NB4 (cell line): ENCODE measurements around the gene CHCHD5.

ENCODE experiments used
- TF ChIP-seq, protein P1 (sequence below): IDR thresholded peaks from 2 replicates; pipeline ENCODE4 v1.6.1; 2011; ENCODE audit warnings: low read depth, low read length
- TF ChIP-seq, protein P2 (sequence below): IDR thresholded peaks from one replicate; pipeline ENCODE4 v1.5.1; 2012; ENCODE audit warnings: low read depth, low read length

DNA sequence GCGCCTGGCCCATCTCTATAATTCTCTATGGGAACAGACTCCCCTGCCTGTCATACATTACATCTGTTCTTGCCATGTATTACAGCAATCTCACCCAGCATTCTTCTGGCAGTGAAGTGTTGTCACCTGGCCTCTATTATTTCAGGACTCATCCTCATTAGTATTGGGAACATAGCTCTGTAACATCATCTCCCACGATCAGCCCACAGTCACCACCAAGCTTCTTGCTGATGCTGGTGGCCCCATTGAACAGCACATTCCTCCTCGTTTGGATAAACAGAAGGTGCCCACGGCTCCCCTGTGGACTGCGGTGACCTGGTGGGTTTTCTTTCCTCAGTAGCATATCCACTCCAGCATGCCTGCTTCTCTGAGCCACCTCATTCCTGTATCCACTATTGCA, 21.5 kb downstream of the CHCHD5 start:
- TF ChIP-seq, protein P1, sequence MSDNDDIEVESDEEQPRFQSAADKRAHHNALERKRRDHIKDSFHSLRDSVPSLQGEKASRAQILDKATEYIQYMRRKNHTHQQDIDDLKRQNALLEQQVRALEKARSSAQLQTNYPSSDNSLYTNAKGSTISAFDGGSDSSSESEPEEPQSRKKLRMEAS, result no peak
- TF ChIP-seq, protein P2, sequence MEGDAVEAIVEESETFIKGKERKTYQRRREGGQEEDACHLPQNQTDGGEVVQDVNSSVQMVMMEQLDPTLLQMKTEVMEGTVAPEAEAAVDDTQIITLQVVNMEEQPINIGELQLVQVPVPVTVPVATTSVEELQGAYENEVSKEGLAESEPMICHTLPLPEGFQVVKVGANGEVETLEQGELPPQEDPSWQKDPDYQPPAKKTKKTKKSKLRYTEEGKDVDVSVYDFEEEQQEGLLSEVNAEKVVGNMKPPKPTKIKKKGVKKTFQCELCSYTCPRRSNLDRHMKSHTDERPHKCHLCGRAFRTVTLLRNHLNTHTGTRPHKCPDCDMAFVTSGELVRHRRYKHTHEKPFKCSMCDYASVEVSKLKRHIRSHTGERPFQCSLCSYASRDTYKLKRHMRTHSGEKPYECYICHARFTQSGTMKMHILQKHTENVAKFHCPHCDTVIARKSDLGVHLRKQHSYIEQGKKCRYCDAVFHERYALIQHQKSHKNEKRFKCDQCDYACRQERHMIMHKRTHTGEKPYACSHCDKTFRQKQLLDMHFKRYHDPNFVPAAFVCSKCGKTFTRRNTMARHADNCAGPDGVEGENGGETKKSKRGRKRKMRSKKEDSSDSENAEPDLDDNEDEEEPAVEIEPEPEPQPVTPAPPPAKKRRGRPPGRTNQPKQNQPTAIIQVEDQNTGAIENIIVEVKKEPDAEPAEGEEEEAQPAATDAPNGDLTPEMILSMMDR, result no peak
